CD8-positive, alpha-beta memory T cell (primary cell): Measurements from ENCODE around the gene EXOC6B. TPM values are rescaled to one million over a fixed set of nuclear protein-coding genes. Genes with fewer than 3 reads are reported as not detected.

Experiments used
- CTCF ChIA-PET: fragments of 350-600 bp; sonication (Branson Sonifier 250); formaldehyde crosslinking; loops from one replicate; lab custom pipeline; 2021; ENCODE audit warnings: antibody characterized with exemption; lab: Charles Lee
- POLR2A ChIA-PET: fragments of 350-600 bp; sonication (Branson Sonifier 250); formaldehyde crosslinking; loops from one replicate; lab custom pipeline; 2021; ENCODE audit warnings: antibody characterized with exemption; lab: Charles Lee
- DNase-seq, 5 donors: peaks; one replicate each; pipeline versions ENCODE4 v3.0.0 to v3.0.0-alpha.2; 2020 to 2022; ENCODE audit warnings: mixed read lengths in 1 of 5
- H3K27ac ChIP-seq: one replicate; pipeline ENCODE4 v1.7.0; 2013; ENCODE audit warnings: low read depth, mild to moderate bottlenecking, low read length, moderate library complexity
- H3K27me3 ChIP-seq: 2 replicates; pipeline ENCODE4 v1.7.0; 2013; ENCODE audit warnings: low read length, mild to moderate bottlenecking; ENCODE audit not compliant: insufficient read depth, poor library complexity, severe bottlenecking
- H3K36me3 ChIP-seq: 2 replicates; pipeline ENCODE4 v1.7.0; 2013; ENCODE audit warnings: mild to moderate bottlenecking, low read length, moderate library complexity; ENCODE audit not compliant: insufficient read depth
- H3K4me1 ChIP-seq: 2 replicates; pipeline ENCODE4 v1.7.0; 2013; ENCODE audit warnings: mild to moderate bottlenecking, low read length, moderate library complexity; ENCODE audit not compliant: insufficient read depth
- H3K4me3 ChIP-seq: 2 replicates; pipeline ENCODE4 v1.7.0; 2013; ENCODE audit warnings: mild to moderate bottlenecking, low read length
- H3K9me3 ChIP-seq: 2 replicates; pipeline ENCODE4 v1.7.0; 2013; ENCODE audit warnings: mild to moderate bottlenecking, low read length
- H3K27ac Mint-ChIP-seq, 8 donors: one replicate each; pipeline ENCODE4 v1.8.0; 2020 to 2021; ENCODE audit warnings: mixed read lengths in 8 of 8, mild to moderate bottlenecking in 6 of 8, inconsistent platforms in 3 of 8, moderate library complexity in 3 of 8
- H3K27me3 Mint-ChIP-seq, 2 donors: one replicate each; pipeline ENCODE4 v1.8.0; 2020 to 2021; ENCODE audit warnings: mixed read lengths in 2 of 2, mild to moderate bottlenecking in 1 of 2, moderate library complexity in 1 of 2
- H3K36me3 Mint-ChIP-seq, 3 donors: one replicate each; pipeline ENCODE4 v1.8.0; 2020 to 2021; ENCODE audit warnings: mixed read lengths in 3 of 3, inconsistent platforms in 1 of 3, mild to moderate bottlenecking in 1 of 3
- H3K4me1 Mint-ChIP-seq, 3 donors: one replicate each; pipeline ENCODE4 v1.8.0; 2020 to 2021; ENCODE audit warnings: mixed read lengths in 3 of 3, inconsistent platforms in 1 of 3, mild to moderate bottlenecking in 1 of 3
- H3K4me3 Mint-ChIP-seq, 7 donors: one replicate each; pipeline ENCODE4 v1.8.0; 2020 to 2021; ENCODE audit warnings: mixed read lengths in 7 of 7, mild to moderate bottlenecking in 6 of 7, moderate library complexity in 4 of 7, inconsistent platforms in 2 of 7
- H3K9me3 Mint-ChIP-seq, 5 donors: one replicate each; pipeline ENCODE4 v1.8.0; 2020 to 2022; ENCODE audit warnings: mixed read lengths in 5 of 5, mild to moderate bottlenecking in 3 of 5, moderate library complexity in 2 of 5, inconsistent platforms in 1 of 5
- polyA plus RNA-seq: library from polyadenylated mRNA; unstranded; fragments of 300-500 nt; fragmentation: Illumina TruSeq; gene quantifications from one replicate; pipeline ENCODE4 v1.2.3, GENCODE V29; 2021
- total RNA-seq, 2 experiments: library from RNA; stranded (reverse); gene quantifications; one replicate each; pipeline ENCODE4 v1.2.3, GENCODE V29; 2021

Gene EXOC6B
- total and polyA plus RNA-seq, 3 experiments from 2014 or later: 2.1 to 9.4 (median 7.1) TPM

GRCh38 chr2:72576861-72577260, 249.0 kb downstream of the EXOC6B start:
- DNase-seq: no peak
- Histone ChIP-seq H3K27me3 (no peaks in the 10 kb centered on the region), H3K27ac (no peak overlapping the region), H3K4me3 (no peak overlapping the region), H3K4me1 (no peaks in the 10 kb centered on the region), H3K9me3 (no peaks in the 10 kb centered on the region), H3K36me3 (no peaks in the 10 kb centered on the region)
- H3K4me3 Mint-ChIP-seq: no peak overlapping the region
- ChIA-PET CTCF (no interaction called here), POLR2A (no interaction called here)
- H3K36me3 Mint-ChIP-seq: peaks cover 0 to 3% (median 2%) of the 10 kb centered on the region in 3 donors
- H3K27me3 Mint-ChIP-seq: peaks cover 0 to 1% of the 10 kb centered on the region in 2 donors
- H3K27ac Mint-ChIP-seq: no peak overlapping the region
- H3K9me3 Mint-ChIP-seq: no peaks in the 10 kb centered on the region
- H3K4me1 Mint-ChIP-seq: no peaks in the 10 kb centered on the region

GRCh38 chr2:72576459-72576858, 249.4 kb downstream of the EXOC6B start:
- H3K4me1 ChIP-seq: no peaks in the 10 kb centered on the region
- H3K36me3 Mint-ChIP-seq: peaks cover 0 to 3% (median 2%) of the 10 kb centered on the region in 3 donors
- no peaks in the 10 kb centered on the region for H3K9me3 Mint-ChIP-seq
- no peaks in the 10 kb centered on the region for H3K36me3 ChIP-seq
- peaks cover 0 to 1% of the 10 kb centered on the region in 2 donors for H3K27me3 Mint-ChIP-seq
- no peaks in the 10 kb centered on the region for H3K4me1 Mint-ChIP-seq
- H3K27ac ChIP-seq: no peak overlapping the region
- no peak overlapping the region for H3K27ac Mint-ChIP-seq
- H3K4me3 Mint-ChIP-seq: no peak overlapping the region
- no peak for DNase-seq
- ChIA-PET CTCF (no interaction called here), POLR2A (no interaction called here)
- no peaks in the 10 kb centered on the region for H3K9me3 ChIP-seq
- H3K27me3 ChIP-seq: no peaks in the 10 kb centered on the region
- no peak overlapping the region for H3K4me3 ChIP-seq

GRCh38 chr2:72574886-72575285, 250.9 kb downstream of the EXOC6B start:
- no peak for DNase-seq
- no peak overlapping the region for H3K27ac ChIP-seq
- H3K9me3 ChIP-seq: no peaks in the 10 kb centered on the region
- peaks cover 0 to 4% (median 3%) of the 10 kb centered on the region in 3 donors for H3K36me3 Mint-ChIP-seq
- H3K27me3 Mint-ChIP-seq: peaks cover 0 to 1% of the 10 kb centered on the region in 2 donors
- no peaks in the 10 kb centered on the region for H3K4me1 ChIP-seq
- ChIA-PET CTCF (no interaction called here), POLR2A (no interaction called here)
- H3K27me3 ChIP-seq: no peaks in the 10 kb centered on the region
- no peak overlapping the region for H3K27ac Mint-ChIP-seq
- no peaks in the 10 kb centered on the region for H3K36me3 ChIP-seq
- H3K4me3 Mint-ChIP-seq: no peak overlapping the region
- H3K9me3 Mint-ChIP-seq: no peaks in the 10 kb centered on the region
- H3K4me1 Mint-ChIP-seq: no peaks in the 10 kb centered on the region
- H3K4me3 ChIP-seq: no peak overlapping the region

GRCh38 chr2:72573232-72573631, 252.6 kb downstream of the EXOC6B start:
- ChIA-PET CTCF (no interaction called here), POLR2A (no interaction called here)

GRCh38 chr2:72572501-72572900, 253.3 kb downstream of the EXOC6B start:
- ChIA-PET CTCF (no interaction called here), POLR2A (no interaction called here)
- Histone ChIP-seq H3K4me1 (no peaks in the 10 kb centered on the region), H3K9me3 (no peaks in the 10 kb centered on the region), H3K4me3 (no peak overlapping the region), H3K36me3 (no peaks in the 10 kb centered on the region), H3K27ac (no peak overlapping the region), H3K27me3 (no peaks in the 10 kb centered on the region)
- Mint-ChIP-seq H3K4me3 (no peak overlapping the region), H3K36me3 (peaks cover 0 to 4% (median 3%) of the 10 kb centered on the region in 3 donors), H3K27me3 (no peaks in the 10 kb centered on the region), H3K27ac (no peak overlapping the region), H3K9me3 (no peaks in the 10 kb centered on the region), H3K4me1 (no peaks in the 10 kb centered on the region)
- DNase-seq: no peak

More at GRCh38 chr2:72573232-72573631, 252.6 kb downstream of the EXOC6B start:
- Mint-ChIP-seq H3K4me3 (no peak overlapping the region), H3K27me3 (peaks cover 0 to 1% of the 10 kb centered on the region in 2 donors), H3K9me3 (no peaks in the 10 kb centered on the region), H3K4me1 (no peaks in the 10 kb centered on the region), H3K36me3 (peaks cover 0 to 4% (median 3%) of the 10 kb centered on the region in 3 donors), H3K27ac (no peak overlapping the region)
- no peak overlapping the region for H3K27ac ChIP-seq
- no peaks in the 10 kb centered on the region for H3K9me3 ChIP-seq
- no peaks in the 10 kb centered on the region for H3K36me3 ChIP-seq
- H3K27me3 ChIP-seq: no peaks in the 10 kb centered on the region
- no peak overlapping the region for H3K4me3 ChIP-seq
- DNase-seq: no peak
- no peaks in the 10 kb centered on the region for H3K4me1 ChIP-seq

- H3K9me3 Mint-ChIP-seq: no peaks in the 10 kb centered on the region
- Histone ChIP-seq H3K9me3 (no peaks in the 10 kb centered on the region), H3K36me3 (no peaks in the 10 kb centered on the region), H3K27me3 (no peaks in the 10 kb centered on the region), H3K27ac (no peak overlapping the region), H3K4me1 (no peaks in the 10 kb centered on the region), H3K4me3 (no peak overlapping the region)
- CTCF ChIA-PET: no interaction called here
- H3K4me3 Mint-ChIP-seq: no peak overlapping the region
- H3K36me3 Mint-ChIP-seq: peaks cover 3 to 5% (median 3%) of the 10 kb centered on the region in 3 donors
- POLR2A ChIA-PET: no interaction called here
- DNase-seq: no peak
- no peaks in the 10 kb centered on the region for H3K4me1 Mint-ChIP-seq
- no peaks in the 10 kb centered on the region for H3K27me3 Mint-ChIP-seq
- H3K27ac Mint-ChIP-seq: no peak overlapping the region
Observed at GRCh38 chr2:72570413-72570812, 255.4 kb downstream of the EXOC6B start.

GRCh38 chr2:72562451-72563153, 263.2 kb downstream of the EXOC6B start:
- no peaks in the 10 kb centered on the region for H3K27me3 Mint-ChIP-seq
- H3K36me3 Mint-ChIP-seq: peaks cover 2 to 15% (median 8%) of the 10 kb centered on the region in 3 donors
- H3K4me1 Mint-ChIP-seq: peaks cover 6 to 14% (median 11%) of the 10 kb centered on the region in 3 donors
- H3K4me3 Mint-ChIP-seq: no peak overlapping the region
- DNase-seq: no peak
- Histone ChIP-seq H3K27me3 (no peaks in the 10 kb centered on the region), H3K36me3 (no peaks in the 10 kb centered on the region), H3K4me1 (no peaks in the 10 kb centered on the region), H3K27ac (no peak overlapping the region), H3K9me3 (no peaks in the 10 kb centered on the region), H3K4me3 (no peak overlapping the region)
- no peaks in the 10 kb centered on the region for H3K9me3 Mint-ChIP-seq
- ChIA-PET CTCF (no interaction called here), POLR2A (no interaction called here)
- H3K27ac Mint-ChIP-seq: peak overlapping the region in 1 of 8 donors; percentile 32

- Histone ChIP-seq H3K36me3 (no peaks in the 10 kb centered on the region), H3K4me1 (no peaks in the 10 kb centered on the region), H3K27ac (no peak overlapping the region), H3K9me3 (no peaks in the 10 kb centered on the region), H3K27me3 (no peaks in the 10 kb centered on the region), H3K4me3 (no peak overlapping the region)
- ChIA-PET CTCF (no interaction called here), POLR2A (no interaction called here)
- peaks cover 6 to 23% (median 12%) of the 10 kb centered on the region in 3 donors for H3K36me3 Mint-ChIP-seq
- H3K27me3 Mint-ChIP-seq: no peaks in the 10 kb centered on the region
- no peak for DNase-seq
- peak overlapping the region in 2 of 8 donors; percentile 10 to 32 for H3K27ac Mint-ChIP-seq
- no peak overlapping the region for H3K4me3 Mint-ChIP-seq
- no peaks in the 10 kb centered on the region for H3K9me3 Mint-ChIP-seq
- H3K4me1 Mint-ChIP-seq: peaks cover 6 to 14% (median 11%) of the 10 kb centered on the region in 3 donors
Observed at GRCh38 chr2:72561621-72562318, 264.1 kb downstream of the EXOC6B start.
